Panc1 (cell line): ENCODE results near the gene SLC10A2.

ENCODE experiments used
- CTCF ChIP-seq: fragments of 450-650 bp; IDR thresholded peaks from 2 replicates; pipeline ENCODE4 v1.5.1; 2017; ENCODE audit warnings: mild to moderate bottlenecking
- POLR2AphosphoS5 ChIP-seq: IDR thresholded peaks from 2 replicates; pipeline ENCODE4 v1.6.1; 2012; ENCODE audit warnings: mild to moderate bottlenecking, low read depth, low read length, moderate library complexity
- REST ChIP-seq, 2 experiments: IDR thresholded peaks; 2 replicates each; pipeline ENCODE4 v1.6.1; 2011 to 2012; ENCODE audit warnings: low read depth in 2 of 2, control low read depth in 1 of 2, low read length in 1 of 2, mild to moderate bottlenecking in 1 of 2, moderate library complexity in 1 of 2; ENCODE audit not compliant: insufficient read depth in 1 of 2
- SIN3A ChIP-seq: IDR thresholded peaks from 2 replicates; pipeline ENCODE4 v1.6.1; 2012; ENCODE audit warnings: low read depth, mild to moderate bottlenecking, low read length, moderate library complexity, borderline replicate concordance; ENCODE audit not compliant: insufficient read depth

GRCh38 chr13:103104340-103104739, 38.1 kb upstream of the SLC10A2 start:
- TF ChIP-seq REST (IDR thresholded peaks at IDR 0.05; ENCODE audit: insufficient read depth in 1 of 2, low read depth in 2 of 2, low read length in 1 of 2), result no peak
- TF ChIP-seq SIN3A, result no peak
- no peak for TF ChIP-seq CTCF
- TF ChIP-seq POLR2AphosphoS5, result no peak
